Stimulated activated CD8-positive, alpha-beta memory T cell treated with anti-CD3 and anti-CD28 coated beads, Interleukin-12 subunit alpha, Interleukin-12 subunit beta, amount 100 ng/mL, for 4 hours (primary cell): ENCODE results near the gene NDUFAF7.
"Not testable (repeated sequence)": the region's sequence is repeated elsewhere in the genome, so short reads cannot be mapped to it uniquely, and the experiment has no call there.

Source experiments
- DNase-seq: peaks from one replicate; pipeline ENCODE4 v3.0.0-alpha.2; 2020; ENCODE audit warnings: low read depth

Gene NDUFAF7

DNA sequence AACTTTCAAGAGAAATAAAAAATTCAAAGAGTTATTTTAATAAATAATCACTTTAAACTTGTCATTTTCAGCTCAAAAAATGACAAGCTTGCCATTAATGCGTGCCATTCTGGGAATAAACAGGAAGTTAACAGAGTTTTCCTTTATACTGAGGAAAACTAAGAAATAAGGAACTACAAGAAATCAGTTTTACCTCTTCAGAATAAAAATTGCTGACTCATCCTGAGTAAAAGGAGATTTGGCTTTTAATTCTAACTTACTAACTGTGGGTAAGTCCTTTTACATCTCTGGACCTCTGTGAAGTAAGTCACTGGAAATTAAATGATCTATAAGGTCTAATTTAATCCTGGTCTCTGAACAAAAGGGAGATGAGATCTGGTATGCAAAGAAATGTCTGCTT lies 16.2 kb upstream of the NDUFAF7 start:
- no peak for DNase-seq

DNA sequence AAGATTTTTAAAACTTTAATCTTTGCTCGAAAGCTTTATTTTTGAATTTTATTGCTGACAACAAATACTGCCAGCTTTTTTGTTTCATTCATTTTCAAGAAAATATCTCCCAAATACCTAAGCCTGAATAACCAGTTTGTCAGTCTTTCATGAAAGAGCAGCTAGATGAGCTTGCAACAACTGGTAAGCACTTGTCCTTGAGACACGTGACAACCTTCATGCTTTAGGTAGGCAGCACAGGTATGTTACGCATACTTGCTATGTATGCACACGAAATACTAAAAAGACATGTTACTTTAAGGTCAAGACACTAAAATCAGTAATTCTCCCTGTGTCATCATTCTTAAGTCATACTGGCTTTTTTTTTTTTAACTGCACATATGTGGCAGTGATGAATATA lies 12.4 kb upstream of the NDUFAF7 start:
- DNase-seq = no peak

DNA sequence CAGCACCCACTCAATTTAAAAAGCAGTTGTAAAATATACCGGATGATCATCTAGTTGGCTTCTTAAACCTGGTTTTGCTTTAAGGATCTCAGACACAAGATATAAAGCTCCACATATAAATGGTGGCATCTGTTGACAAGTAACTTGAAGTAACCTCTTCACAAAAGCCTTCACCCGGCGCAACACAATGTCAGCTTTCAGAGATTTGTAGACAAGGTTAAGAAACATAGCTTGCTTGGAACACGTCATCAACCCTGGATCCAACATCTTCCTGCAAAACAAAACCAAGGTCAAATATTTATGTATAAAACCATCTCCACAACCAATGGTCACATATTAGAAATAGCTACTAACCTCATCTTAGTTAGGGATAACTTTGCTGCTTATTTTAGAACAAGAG lies 8.3 kb upstream of the NDUFAF7 start:
- DNase-seq = no peak

DNA sequence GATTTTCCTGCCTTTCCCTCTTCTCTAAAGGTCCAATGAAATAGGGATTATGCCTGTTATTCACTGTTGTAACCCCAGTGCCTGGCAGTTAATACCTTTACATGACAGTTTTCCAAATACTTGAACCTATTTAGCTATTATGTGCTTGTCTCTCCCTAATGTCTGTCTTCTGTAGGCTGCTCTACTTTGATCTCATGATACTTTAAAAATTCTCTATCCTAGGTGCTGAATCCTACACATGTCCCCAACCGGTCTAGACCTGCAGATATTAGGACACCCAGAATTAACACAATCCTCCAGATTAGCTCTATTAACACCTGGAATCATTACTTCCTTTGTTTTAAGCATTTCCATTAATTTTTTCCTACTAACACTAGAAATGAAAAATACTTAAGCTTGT lies 7.4 kb upstream of the NDUFAF7 start:
- DNase-seq = no peak

DNA sequence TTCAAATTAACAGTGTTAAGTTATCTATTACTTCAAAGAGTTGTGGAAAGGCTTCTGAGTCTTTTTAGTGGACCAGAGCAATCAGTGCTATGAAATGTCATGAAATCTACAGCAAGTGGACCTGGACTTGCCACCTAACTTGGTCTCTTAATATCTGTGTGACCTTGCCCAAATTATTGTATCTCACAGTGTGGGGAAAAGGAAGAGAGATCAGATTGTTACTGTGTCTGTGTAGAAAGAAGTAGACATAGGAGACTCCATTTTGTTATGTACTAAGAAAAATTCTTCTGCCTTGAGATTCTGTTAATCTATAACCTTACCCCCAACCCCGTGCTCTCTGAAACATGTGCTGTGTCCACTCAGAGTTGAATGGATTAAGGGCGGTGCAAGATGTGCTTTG lies 6.3 kb upstream of the NDUFAF7 start:
- DNase-seq = not testable (repeated sequence)

DNA sequence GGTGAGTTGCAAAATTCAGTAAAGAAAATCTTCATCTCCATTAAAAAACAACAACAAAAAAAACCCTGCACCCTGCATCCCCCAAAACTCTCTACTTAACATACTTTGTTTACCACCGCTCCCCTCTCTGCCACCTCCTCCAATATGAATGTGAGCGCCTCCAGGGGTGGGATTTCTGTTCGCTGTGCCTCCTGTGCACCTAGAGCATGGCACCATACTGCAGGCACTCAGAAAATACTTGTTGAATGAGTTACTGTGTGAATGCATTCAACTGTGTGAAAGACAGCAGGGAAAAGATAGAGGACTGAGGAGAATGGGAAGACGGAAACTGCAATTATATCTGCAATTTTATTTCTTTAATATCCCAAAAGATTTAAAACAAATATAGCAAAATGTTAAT lies 4.6 kb upstream of the NDUFAF7 start:
- DNase-seq = no peak

DNA sequence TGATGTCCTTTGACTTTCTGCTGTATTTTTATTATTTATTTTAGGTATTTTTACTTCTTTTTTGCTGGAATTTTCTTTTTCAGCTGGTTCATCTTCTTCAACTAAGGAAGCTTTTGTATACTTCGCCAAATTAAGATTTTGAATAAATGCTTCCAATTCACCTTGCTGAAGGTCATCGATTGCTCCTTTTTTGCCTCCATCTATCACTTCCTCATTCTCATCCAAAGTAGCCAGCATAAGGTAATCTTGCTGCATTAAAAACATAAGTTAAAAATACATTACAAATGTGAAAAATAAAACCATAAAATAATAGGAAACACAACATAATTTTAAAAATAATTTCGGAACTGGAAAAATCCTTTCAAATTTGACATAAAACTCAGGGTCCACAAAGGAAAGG lies 2.7 kb upstream of the NDUFAF7 start:
- no peak for DNase-seq

DNA sequence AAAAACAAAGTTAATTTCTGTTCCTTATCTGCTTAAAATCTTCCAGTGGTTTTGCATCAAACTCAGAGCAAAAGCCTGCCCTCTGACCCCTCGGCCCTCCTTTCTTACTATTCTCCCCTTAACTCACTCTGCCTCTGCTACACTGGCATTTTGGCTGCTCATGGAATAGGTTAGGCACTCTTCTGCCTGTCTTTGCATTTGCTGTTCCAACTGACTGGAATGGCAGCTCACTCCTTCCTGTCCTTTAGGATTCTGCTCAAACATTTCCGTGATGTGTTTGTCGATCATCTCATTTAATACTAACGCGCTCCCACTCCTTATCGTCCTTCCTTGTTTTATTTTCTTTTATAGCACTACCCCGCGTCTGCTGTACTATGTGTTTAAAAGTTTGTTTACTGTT lies 877 bp upstream of the NDUFAF7 start:
- no peak for DNase-seq

DNA sequence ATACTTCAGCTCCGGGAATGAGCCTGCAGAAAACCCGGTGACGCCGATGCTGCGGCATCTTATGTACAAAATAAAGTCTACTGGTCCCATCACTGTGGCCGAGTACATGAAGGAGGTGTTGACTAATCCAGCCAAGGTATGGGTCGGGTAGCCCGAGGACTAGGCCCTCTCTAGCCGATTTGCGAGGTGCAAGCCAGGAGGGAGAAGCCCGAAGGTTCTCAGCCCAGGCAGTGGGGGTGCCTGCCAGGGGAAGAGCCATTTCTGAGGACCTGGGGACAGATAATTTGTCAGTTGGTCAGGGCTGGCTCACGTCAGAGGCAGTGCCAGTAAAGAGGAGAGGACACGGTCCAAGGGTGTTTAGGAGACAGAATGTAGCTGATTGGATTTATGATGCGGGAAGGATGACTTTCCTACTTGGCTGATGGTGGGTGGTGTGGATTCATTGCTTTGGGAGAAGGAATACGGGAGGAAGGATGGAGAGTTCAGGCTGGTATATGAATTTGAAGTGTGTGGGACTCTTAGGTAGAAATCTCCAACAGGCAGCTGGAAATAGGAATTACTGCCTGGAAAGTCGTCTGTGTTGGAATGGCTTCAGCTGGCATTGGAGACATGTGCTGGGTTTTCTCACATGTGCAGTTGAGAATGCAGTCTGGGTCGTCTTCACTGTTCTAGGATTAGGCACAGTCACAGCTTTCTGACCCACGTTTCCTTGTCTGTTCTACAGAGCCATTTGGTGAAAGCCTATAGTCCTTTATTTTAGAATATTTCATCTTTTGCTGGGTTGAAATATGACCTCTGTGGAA lies 874 bp downstream of the NDUFAF7 start:
- no peak for DNase-seq

DNA sequence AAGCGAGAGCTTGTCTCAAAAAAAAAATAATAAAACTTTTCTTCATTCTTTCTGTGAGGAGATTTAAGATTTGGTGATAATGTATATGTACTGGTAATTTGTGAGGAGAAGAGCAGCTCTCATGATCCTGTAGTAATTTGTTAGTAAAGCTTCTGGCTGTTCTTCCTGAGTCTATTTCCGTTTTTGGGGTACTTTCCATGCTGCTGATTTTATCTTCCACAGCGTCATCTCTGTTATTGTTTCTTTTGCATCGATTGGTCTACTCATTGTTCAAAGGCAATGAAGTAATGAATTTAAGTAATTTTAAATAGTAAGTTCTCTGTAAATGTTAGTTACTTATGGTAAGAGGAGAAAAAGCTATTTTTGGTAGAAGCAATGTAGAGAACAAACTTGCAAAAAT lies 12.0 kb downstream of the NDUFAF7 start:
- DNase-seq = no peak

DNA sequence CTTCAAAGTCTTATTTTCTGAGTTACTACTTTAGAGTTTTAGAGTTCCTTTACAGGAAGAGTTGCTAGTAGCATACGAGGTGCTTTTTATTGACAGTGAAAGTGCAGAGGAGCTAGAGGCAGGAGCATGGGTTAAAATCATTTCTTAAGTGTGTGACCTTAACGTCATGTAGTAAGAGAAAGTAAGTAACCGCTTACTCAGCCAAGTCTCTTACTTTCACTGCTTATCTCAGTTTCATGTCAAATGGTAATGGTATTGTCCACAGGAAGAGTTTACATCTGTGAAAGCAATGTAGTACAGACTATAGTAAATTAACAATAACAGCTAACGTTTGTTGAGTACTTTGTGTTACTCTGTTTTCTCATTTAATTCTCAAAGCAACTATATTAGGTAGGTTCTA lies 12.6 kb downstream of the NDUFAF7 start:
- DNase-seq = no peak

DNA sequence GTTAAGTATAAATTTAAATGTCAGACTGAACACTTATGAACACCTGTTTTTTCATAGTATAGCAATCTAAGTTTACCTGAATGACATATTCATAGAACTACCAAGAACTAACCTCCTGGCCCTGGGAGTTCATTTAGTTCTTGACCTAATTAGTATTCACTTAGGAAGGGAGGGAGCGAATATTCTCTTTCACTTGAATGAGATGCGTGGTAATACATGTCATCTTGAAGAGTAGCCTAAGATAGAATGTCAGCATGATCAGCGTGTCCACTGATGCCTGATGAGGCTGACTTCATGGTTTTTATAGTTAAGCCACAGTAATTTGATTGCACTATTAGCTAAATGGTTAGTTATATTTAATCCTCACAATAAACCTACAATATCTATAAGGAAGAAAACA lies 13.3 kb downstream of the NDUFAF7 start:
- DNase-seq = no peak

DNA sequence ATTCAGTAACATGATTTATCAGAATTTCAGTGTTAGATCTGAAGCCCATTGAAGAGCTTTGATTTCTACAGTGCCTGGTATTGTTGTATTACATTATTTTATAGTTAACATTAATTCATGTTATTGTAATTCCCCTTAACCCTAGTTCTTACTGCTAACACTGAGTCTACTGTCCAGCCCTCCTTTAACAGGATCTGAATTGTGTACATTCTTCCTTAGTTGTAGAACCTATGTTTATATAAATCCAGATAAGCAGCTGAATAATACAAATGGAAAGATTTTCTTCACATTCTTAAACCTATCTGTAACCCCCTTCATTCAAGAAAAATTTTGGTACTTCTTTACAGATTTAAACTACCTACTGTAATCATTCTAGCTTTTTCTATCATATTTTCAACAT lies 14.7 kb downstream of the NDUFAF7 start:
- DNase-seq = no peak

DNA sequence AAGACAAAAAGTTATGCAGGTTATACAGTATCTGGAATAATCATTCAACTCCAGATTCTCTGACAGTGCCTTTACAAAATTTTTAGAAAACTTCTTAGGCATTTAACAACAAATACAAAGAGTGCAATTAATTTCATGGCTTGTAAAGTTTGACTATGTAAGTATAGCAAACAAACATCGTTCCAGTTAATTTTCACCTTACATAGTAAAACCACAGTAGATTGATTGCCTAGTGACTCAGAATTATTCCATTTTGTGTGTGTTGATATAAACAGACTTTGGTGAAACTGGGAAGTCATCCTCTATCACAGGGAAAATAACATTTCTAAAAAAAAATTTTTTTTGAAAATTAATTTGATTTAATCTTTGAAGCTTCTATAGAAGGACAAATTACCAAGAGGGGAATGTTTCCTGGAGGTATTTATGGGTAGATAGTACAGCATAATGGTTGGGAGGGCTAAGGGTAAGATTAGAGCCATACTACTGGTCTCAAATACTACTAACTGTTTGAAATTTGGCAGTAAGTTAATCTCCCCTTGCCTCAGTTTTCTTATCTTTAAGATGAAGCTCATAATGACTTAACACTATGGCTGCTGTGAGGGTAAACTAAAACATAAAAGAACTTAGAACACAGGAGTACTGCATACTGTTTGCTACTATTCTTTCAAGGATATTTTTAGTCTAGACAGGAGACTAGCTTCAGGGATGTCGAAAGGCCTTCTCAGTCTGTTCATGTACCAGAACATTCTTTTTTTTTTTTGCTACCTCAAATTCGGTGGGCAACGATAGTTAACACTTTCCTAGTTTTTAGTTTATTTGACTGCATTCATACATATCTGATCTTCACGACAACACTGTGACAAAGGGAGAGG lies 19.6 kb downstream of the NDUFAF7 start:
- no peak for DNase-seq

DNA sequence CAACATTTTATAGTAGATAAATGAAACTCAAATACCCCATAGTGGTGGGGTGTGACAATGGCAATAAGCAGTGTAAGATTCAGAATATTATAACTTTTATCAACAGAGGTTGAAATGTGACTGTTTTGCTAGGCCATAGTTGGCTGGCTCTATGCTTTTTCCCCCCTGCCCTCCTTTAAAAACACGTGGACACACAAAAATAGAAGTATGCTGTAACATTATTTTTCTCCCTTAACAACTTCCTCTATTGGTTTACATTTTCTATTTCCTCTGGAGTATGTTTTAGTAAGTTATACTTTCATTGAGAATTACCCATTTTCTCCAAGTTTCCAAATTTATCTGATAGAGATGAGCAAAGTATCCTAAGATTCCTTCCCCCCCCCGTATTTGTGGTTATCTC lies 31.1 kb downstream of the NDUFAF7 start:
- no peak for DNase-seq

DNA sequence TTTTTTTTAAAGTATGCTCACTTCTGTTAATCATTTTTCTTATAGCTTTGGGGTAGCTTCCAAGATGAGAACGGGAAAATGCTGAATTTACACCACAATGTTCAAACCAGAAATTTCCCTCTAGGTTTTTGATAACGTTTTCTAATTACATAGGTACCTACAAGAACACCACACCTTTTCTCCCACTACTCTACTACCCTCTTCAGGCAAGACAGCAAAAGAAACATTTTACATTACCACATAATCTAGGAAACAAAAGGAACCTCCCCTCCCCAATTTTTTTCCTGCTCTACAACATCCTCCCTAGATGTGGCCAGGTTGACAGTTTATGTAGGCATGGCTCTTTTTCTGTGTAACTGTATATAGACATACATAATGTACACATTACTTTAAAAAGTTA lies 32.4 kb downstream of the NDUFAF7 start:
- DNase-seq = no peak

DNA sequence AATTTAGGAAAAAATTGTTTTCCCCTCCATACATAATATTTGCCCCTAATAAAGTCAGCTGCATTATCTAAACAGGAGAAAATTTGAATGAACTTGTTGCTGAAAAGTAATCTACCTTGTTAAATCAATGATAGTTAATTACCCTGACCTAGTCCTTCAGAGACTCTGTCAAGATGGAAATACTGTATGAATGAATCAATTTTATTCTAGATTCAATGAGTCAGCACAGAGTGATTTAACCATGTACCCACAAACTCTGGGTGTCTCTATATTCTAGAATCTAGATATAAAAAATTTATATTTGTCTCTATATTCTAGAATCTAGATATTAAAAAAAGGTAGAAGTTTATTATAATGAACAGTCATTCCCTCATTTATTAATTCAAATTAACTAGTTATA lies 36.2 kb downstream of the NDUFAF7 start:
- no peak for DNase-seq

DNA sequence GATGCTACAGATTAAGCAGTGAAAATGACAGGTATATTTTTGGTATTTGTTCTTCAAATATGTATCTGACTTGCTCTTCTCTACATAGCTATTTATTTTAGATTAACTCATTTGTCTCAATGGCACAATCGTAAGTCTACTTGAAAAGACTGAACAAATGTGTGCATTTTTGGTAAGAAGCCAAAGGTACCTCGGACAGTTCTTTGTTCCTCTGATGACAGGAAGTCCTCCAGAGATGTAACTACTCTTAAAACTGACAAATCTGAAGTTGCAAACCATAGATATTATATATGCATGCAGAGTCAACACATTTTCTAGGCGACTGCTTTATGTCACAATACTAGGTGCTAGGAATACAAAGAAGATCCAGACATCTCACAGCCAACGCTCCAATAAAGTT lies 36.7 kb downstream of the NDUFAF7 start:
- no peak for DNase-seq

DNA sequence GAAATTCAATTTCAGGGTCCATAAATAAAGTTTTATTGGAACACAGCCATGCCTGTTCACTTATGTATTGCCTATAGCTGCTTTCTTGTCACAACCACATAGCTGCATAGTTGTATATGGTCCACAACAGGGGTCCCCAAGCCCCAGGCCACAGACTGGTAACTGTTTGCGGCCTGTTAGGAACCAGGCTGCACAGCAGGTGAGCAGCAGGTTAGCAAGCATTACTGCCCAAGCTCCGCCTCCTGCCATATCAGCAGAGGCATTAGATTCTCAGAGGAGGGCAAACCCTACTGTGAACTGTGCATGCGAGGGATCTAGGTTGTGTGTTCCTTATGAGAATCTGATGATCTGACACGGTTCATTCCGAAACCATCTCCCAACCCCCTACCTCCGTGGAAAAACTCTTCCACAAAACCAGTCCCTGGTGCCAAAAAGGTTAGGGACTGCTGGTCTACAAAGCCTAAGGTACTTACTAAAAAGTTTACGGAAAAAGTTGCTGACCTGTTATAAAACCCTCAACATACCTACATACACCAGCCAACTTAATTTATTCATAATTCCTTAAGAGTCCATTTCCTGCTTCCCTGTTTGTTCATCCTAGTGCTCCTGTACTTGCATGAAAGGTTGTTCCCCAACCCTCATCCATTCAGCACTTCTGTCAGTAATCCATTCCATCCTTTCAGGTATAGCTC lies 40.1 kb downstream of the NDUFAF7 start:
- no peak for DNase-seq

DNA sequence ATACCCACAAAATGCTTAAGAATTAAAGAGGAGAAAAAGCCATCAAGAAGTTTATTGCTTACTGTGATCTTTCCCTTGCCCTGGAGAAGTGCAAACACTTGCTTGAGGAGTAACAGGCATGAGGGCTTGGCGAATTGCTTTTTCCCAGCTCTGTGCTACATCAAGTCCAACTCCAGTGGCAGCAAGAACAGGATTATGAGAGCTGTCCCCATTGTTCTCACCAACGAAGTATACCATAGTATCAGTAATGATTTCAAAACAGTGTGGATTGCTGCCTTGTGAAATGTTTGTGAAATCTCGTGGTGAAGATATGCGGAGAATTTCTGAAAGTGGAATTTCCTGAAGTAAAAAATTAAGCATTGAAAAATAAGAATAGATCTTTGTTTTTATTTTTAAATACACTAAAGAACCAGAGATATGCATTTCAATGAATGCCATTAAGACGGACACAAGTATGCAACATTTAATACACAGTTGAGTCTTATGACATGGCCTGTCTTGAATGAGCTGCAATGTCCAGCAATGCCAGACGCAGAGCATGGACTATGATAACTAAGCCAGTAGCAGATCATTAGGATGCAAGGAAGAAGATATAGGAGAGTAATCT lies 43.0 kb downstream of the NDUFAF7 start:
- DNase-seq = no peak

DNA sequence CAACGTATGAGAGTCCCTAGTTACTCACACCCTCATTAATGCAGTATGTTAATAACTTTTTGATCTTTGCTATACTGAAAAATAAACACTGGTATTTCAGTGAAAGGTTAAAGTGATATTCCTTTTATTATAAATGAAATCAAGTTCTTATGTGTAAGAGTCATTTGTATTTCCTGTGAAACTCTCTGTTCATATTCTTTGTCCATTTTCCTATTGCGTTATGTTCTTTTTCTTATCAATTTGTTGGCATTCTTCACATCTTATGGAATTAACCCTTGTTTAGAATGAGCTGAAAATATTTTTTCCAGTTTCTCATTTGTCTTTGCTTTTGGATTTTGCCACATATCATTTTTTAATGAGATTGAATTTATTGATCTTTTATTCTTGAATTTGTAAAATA lies 44.8 kb downstream of the NDUFAF7 start:
- DNase-seq = no peak

DNA sequence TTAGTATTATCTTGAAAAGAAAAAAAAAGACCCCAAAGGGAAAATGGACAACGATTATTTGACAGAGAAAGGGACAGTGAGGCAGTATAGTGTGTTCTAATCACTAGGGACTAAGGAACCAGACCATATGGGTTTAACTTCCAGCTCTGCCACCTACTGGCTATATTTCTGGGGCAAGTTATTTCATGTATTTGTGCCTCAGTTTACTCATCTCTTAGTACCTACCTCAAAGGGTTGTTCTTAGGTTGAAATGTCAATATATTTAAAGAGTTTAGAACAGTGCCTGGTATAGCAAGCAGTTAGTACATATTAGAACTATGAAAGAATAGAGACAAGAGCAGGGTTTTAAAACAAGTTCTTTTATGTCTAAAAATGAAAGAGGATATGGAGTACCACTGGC lies 50.5 kb downstream of the NDUFAF7 start:
- no peak for DNase-seq

DNA sequence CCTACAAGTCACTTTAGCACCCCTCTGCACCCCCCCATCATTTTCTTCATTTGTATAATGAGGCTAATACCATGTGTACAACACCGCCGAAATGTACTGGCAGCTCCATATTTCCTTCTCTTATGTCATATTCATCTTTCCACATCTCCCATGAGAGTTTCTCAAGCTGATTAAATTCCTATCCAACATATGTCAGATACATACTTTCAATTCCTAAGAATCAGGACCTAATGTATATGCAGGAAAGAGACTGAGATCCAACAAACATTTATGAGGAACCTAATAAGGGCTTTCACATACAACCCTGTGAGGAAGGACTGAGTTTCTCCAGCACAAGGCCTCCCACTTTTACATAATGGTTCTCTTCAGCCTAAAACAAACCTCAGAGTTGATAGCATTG lies 51.3 kb downstream of the NDUFAF7 start:
- no peak for DNase-seq
